Hepatocyte (in vitro differentiated cells): Measurements from ENCODE around the gene C10orf62. TPM values are rescaled to one million over a fixed set of nuclear protein-coding genes. Genes with fewer than 3 reads are reported as not detected.

Source experiments
- DNase-seq: peaks from one replicate; pipeline ENCODE4 v3.0.0-alpha.2; 2016; ENCODE audit warnings: low spot score
- H2AFZ ChIP-seq: fragments of 200-600 bp; sonication (generic); 2 replicates; pipeline ENCODE4 v1.6.0; 2016; ENCODE audit warnings: antibody characterized with exemption, mild to moderate bottlenecking
- H3K27ac ChIP-seq: fragments of 200-600 bp; sonication (generic); 2 replicates; pipeline ENCODE4 v1.5.1; 2016; ENCODE audit warnings: mild to moderate bottlenecking
- H3K27me3 ChIP-seq: fragments of 200-600 bp; sonication (generic); 2 replicates; pipeline ENCODE4 v1.6.1; 2016
- H3K36me3 ChIP-seq: fragments of 200-600 bp; sonication (generic); replicated peaks from 2 replicates; pipeline ENCODE4 v1.5.1; 2016; ENCODE audit warnings: low read depth; ENCODE audit not compliant: insufficient read depth
- H3K4me1 ChIP-seq: fragments of 200-600 bp; sonication (generic); 2 replicates; pipeline ENCODE4 v1.5.1; 2016; ENCODE audit warnings: mild to moderate bottlenecking, moderate library complexity; ENCODE audit not compliant: insufficient read depth
- H3K4me2 ChIP-seq: fragments of 200-600 bp; sonication (generic); 2 replicates; pipeline ENCODE4 v1.6.0; 2016
- H3K4me3 ChIP-seq: fragments of 200-600 bp; sonication (generic); 2 replicates; pipeline ENCODE4 v1.5.1; 2016; ENCODE audit warnings: mild to moderate bottlenecking
- H3K79me2 ChIP-seq: fragments of 200-600 bp; sonication (generic); 2 replicates; pipeline ENCODE4 v1.6.0; 2017; ENCODE audit warnings: mild to moderate bottlenecking
- H3K9me2 ChIP-seq: fragments of 200-600 bp; sonication (generic); replicated peaks from 2 replicates; pipeline ENCODE4 v1.6.0; 2017; ENCODE audit warnings: mild to moderate bottlenecking; ENCODE audit not compliant: insufficient read depth
- H3K9me3 ChIP-seq: fragments of 200-600 bp; sonication (generic); 2 replicates; pipeline ENCODE4 v1.5.1; 2016; ENCODE audit warnings: low read depth, mild to moderate bottlenecking
- H4K20me1 ChIP-seq: fragments of 200-600 bp; sonication (generic); 2 replicates; pipeline ENCODE4 v1.6.0; 2016; ENCODE audit warnings: mild to moderate bottlenecking; ENCODE audit not compliant: insufficient read depth, poor library complexity, severe bottlenecking
- CTCF ChIP-seq: fragments of 200-600 bp; sonication (generic); IDR thresholded peaks from 2 replicates; pipeline ENCODE4 v1.5.1; 2016; ENCODE audit warnings: antibody characterized with exemption, mild to moderate bottlenecking; ENCODE audit not compliant: poor library complexity
- EZH2 ChIP-seq: fragments of 200-600 bp; sonication (generic); IDR thresholded peaks from 2 replicates; pipeline ENCODE4 v1.6.1; 2016; ENCODE audit warnings: antibody characterized with exemption, mild to moderate bottlenecking, borderline replicate concordance
- EZH2phosphoT487 ChIP-seq: fragments of 200-600 bp; sonication (generic); IDR thresholded peaks from one replicate; pipeline ENCODE4 v1.6.1; 2018; ENCODE audit warnings: antibody characterized with exemption, mild to moderate bottlenecking, low read depth, moderate library complexity; ENCODE audit not compliant: unreplicated experiment, severe bottlenecking
- WGBS: methylation state at CpG from one replicate; pipeline ENCODE4 v1.1.6; 2016; ENCODE audit warnings: low lambda C conversion rate; ENCODE audit errors: missing lambda C conversion rate; 5-methylcytosine and 5-hydroxymethylcytosine counted together
- polyA plus RNA-seq: library from polyadenylated mRNA; unstranded; fragments of >200 nt; fragmentation: Nextera tagmentation; extraction: Ambion mirVana; gene quantifications from 2 replicates; pipeline ENCODE4 v1.2.1, GENCODE V29; 2016
- total RNA-seq: library from RNA; depleted of rRNA; stranded (reverse); fragments of >200 nt; gene quantifications from 2 replicates; pipeline ENCODE4 v1.2.3, GENCODE V29; 2014

The C10orf62 gene
- total and polyA plus RNA-seq, 2 experiments from 2014 or later, result 0.23 TPM; not detected in 1

GRCh38 chr10:97590748-97591495 is 1.4 kb downstream of the C10orf62 start:
- no peak overlapping the region for H3K4me2 ChIP-seq
- TF ChIP-seq CTCF, result no peak
- no peak for TF ChIP-seq EZH2
- no peak for TF ChIP-seq EZH2phosphoT487
- no peak overlapping the region for H2AFZ ChIP-seq

GRCh38 chr10:97593421-97593820 is 3.9 kb downstream of the C10orf62 start:
- Histone ChIP-seq H3K79me2 (no peaks in the 10 kb centered on the region), H3K9me3 (no peaks in the 10 kb centered on the region), H3K4me1 (no peaks in the 10 kb centered on the region), H3K27ac (no peak overlapping the region), H4K20me1 (no peaks in the 10 kb centered on the region), H3K4me3 (no peak overlapping the region), H3K4me2 (no peak overlapping the region), H3K27me3 (no peaks in the 10 kb centered on the region), H3K9me2 (no peaks in the 10 kb centered on the region), H2AFZ (no peak overlapping the region), H3K36me3 (no peaks in the 10 kb centered on the region)
- TF ChIP-seq CTCF (no peak), EZH2phosphoT487 (no peak), EZH2 (no peak)
- 97% methylated on average over 4 of the region's 4 CpGs for WGBS
- no peak for DNase-seq

More at GRCh38 chr10:97590748-97591495, 1.4 kb downstream of the C10orf62 start:
- H3K4me3 ChIP-seq, result no peak overlapping the region
- no peaks in the 10 kb centered on the region for H3K4me1 ChIP-seq
- 80% methylated on average over 5 of the region's 5 CpGs for WGBS
- no peaks in the 10 kb centered on the region for H4K20me1 ChIP-seq
- no peaks in the 10 kb centered on the region for H3K9me2 ChIP-seq
- H3K79me2 ChIP-seq, result no peaks in the 10 kb centered on the region
- no peaks in the 10 kb centered on the region for H3K9me3 ChIP-seq
- no peaks in the 10 kb centered on the region for H3K27me3 ChIP-seq
- no peak for DNase-seq
- no peaks in the 10 kb centered on the region for H3K36me3 ChIP-seq
- H3K27ac ChIP-seq, result no peak overlapping the region

- DNase-seq, result peak; percentile 61
- Histone ChIP-seq H3K4me3 (no peak overlapping the region), H3K9me2 (no peaks in the 10 kb centered on the region), H3K4me2 (no peak overlapping the region), H3K9me3 (no peaks in the 10 kb centered on the region), H3K27ac (peak overlapping the region; percentile 64), H2AFZ (no peak overlapping the region), H3K4me1 (no peaks in the 10 kb centered on the region), H4K20me1 (no peaks in the 10 kb centered on the region), H3K36me3 (no peaks in the 10 kb centered on the region), H3K27me3 (no peaks in the 10 kb centered on the region), H3K79me2 (no peaks in the 10 kb centered on the region)
- 76% methylated on average over 10 of the region's 10 CpGs for WGBS
- TF ChIP-seq EZH2 (no peak), EZH2phosphoT487 (no peak), CTCF (no peak)
Measured at GRCh38 chr10:97596101-97597082, 6.9 kb downstream of the C10orf62 start.
